GM20431 (cell line): ENCODE data around the gene FXYD3.

Source experiments
- in situ Hi-C: fragments of 300-500 bp; cut with MseI, MboI; formaldehyde crosslinking; loops from one replicate; pipeline ENCODE4 v1.15.0; 2020; ENCODE audit warnings: low sequenced_read_pairs; ENCODE audit not compliant: unreplicated experiment

FXYD3 gene

GRCh38 chr19:35115177-35115951 lies at the start of gene FXYD3:
Gene FXYD3 (plus strand): TSS chr19:35115823. CDS start chr19:35119377, 3,554 bp downstream.
- in situ Hi-C loops, result no loop called here

DNA sequence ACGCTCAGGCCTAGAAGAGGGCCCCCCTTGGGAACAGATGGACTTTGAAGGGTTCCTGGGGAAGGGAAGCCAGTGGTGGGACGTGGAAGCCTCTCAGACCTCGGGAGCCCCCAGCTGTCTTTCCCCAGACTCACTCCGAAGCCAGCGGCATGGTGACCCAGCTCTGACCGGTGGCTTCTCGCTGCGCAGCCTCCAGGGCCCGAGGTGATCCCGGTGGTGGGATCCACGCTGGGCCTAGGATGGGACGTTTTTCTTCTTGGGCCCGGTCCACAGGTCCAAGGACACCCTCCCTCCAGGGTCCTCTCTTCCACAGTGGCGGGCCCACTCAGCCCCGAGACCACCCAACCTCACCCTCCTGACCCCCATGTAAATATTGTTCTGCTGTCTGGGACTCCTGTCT lies 49.5 kb upstream of the FXYD3 start:
- in situ Hi-C loops, result no loop called here

DNA sequence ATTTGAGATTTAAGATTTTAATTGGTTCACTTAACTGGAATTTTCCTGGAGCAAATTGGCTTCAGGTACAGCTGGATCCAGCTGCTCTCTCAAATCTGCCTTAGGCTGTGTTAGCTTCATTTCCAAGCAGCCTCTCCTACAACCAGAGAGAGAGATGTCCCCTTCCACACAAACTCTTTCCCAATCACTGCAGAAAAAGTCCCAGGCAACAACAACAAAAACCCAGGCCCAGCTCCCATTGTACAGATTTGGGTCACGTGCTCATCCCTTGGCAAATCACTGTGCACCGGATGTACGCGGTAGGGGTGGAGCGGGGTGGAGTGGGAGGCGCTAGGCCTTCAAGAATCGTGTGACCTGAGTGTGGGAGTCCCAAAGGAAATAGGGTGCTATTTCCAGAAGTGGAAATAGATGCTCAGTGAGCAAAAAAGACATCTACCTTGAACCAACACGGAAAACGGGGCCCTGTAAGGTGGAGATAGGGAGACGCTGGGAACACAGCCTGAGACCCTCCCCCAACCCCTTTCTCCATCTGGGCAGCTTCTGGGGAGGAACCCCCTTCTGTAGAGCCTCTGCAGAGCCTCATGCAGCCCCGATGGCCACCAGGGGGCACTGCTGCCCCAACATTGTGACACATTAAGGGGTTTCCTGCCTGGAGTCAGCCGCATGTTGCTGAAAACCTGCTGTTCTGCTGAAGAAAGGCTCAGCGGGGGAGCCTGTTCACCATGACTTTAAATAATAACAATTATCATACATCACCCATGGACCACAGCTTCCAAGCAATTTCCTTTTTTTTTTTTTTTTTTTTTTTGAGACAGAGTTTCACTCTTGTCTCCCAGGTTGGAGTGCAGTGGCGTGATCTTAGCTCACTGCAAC lies 48.7 kb upstream of the FXYD3 start:
- in situ Hi-C loops, result no loop called here

- in situ Hi-C loops, result no loop called here
Observed at GRCh38 chr19:35068941-35069634, 46.5 kb upstream of the FXYD3 start.

DNA sequence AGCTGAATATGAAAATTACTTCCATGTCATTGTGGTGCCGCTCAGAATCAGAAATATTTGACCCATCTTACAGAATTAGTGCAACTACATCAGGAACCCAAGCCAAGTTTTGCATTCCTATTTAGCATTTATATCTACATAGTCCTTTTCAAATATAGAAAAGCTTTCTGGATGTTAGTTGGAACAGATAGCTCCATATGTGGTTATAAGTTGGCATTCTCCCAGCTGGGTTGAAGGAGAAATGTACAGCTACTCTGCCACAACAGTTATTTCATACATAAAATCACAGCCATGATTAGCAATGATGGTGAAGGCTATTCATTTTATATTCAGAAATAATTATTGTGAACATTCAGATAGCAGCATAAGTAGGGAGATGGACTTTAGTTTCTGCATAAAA lies 45.9 kb upstream of the FXYD3 start:
- in situ Hi-C loops, result no loop called here

DNA sequence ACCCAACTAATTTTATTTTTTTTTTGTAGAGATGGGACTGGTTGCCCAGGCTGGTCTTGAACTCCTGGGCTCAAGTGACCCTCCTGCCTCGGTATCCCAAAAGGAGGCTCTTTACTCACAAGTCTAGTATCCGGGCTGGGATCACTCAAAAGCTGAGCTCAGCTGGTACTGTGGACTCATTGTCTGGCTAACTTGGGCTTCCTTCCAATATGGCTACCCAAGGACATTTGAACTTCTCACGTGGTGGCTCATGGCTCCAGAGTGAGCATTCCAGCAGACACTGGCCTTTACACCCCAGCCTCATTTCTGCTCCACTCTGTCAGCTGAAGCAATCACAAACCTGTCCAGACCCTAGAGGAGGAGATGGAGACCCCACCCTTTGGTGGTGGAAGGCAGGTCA lies 45.2 kb upstream of the FXYD3 start:
- in situ Hi-C loops, result no loop called here

DNA sequence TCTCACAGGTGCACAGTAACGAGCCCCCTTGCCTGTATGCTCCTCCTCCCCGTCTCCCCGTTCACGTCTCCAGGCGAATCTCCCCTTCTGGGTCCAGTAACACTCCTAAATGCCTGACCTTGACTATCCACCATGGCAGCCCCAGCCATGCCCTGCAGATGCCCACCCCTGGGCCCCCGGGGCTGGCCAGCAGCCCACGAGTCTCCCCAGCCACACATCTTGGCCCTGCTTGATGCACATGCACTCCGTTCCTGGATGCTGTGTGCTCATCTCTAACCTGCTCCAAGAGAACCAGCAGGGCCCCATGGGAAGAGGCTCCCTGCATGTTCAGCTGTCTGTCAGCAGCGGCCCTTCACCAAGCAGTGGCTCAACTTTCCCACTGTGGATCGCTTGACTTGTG lies 42.1 kb upstream of the FXYD3 start:
- in situ Hi-C loops, result no loop called here

DNA sequence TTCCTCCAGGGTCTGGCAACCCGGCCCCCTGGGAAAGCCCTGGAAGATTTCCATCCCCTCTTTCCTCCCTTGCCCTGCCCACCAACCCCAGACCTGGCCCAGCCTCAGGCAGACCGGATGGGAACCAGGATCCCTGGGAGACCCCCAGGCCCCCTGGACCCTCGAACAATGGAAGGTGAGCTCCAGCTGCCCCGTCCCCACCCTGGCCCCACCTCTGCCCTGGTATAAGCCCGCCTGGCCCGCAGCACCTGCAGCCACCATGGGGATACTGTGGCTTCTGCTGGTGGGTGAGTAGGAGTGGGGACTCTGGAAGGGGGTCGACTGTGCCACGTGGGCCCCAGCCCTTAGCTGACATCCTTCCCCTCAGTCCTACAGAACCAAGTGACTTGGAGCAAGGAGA lies 41.7 kb upstream of the FXYD3 start:
- in situ Hi-C loops, result no loop called here

DNA sequence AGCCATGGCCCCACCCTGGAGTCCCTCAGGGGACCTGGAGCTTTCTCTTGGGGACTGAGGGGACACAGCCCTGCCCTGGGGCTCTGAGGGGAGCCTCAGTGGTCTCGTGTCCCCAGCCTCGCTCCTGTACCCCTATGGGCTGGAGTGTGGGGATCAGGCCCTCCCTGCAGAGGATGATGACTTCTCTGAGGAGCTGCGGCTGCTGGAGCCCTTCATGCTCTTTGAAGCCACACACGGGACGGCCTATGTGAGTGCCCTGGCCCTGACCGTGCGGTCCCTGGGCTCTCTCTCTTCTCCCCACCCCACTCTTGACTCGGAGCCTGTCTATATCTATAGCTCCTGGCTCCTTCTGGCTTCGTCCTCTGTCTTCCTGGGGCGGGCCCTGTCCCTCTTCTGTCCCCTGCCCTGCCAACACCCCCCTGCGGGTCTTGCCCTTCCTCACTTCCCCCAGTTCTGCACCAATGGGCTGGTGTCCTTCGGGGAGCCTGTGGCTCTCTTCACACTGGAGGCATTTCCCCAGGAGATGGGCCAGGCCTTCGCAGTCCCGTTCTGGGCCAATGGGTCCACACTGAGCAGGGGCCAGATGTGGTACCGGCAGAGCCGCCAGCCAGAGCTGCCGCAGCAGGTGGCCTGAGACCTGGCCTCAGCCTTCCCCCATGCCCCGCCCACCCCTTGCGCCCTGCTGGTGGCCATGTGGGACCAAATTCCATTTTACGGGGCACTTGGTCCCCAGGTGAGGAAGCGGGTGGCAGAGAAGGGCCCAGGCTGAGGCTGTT lies 41.0 kb upstream of the FXYD3 start:
- in situ Hi-C loops, result no loop called here

DNA sequence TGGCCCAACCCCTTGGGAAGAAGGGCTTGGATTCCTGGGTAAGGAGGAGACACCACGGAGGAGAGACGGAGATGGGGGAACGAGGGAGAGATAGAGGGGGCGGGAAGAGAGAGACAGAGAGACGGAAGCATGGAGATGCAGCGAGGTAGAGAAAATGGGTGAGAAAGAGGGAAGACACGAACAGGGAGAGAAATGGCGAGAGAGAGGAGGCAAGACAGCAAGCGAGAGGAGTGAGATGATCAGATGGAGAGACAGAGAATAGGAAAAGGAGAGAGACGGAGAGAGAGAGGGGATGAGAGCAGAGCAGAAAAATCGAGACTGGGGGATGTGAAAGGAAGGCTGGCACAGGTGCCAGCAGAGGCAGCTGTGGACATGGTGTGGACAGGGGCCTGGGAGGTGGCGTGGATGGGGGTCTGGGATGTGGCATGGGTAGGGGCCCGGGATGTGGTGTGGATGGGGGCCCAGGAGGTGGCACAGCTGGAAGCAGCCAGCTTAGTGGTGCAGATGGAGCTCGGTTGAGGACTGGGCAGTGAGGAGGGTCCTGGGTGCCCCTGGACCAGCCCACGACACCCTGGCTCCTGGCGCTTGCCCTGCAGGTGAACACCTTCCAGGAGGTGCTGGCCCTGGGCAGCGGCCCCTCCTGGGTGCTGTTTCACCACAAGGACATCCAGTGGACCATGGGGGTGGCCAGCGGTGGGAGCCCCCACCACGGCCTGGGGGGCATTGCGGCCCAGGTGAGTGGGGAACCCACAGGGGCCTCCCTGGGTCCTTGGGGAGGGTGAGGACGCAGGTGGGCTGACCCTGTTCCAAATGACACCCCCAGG lies 40.2 kb upstream of the FXYD3 start:
- in situ Hi-C loops, result no loop called here

DNA sequence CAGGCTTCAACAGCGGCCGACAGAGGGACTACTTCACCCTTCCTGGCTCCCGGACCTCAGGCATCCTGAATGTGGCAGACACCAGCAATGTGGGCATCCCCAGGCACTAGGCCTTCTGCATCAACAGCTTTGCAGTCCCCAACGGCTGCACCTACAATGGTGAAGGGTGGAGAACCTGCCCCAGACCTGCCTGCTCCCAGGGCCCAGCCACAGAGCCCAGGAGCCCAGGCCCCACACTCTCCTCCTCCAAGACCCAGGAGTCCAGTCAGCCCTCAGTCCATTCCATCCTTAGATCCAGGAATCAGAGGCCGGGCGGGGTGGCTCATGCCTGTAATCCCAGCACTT lies 39.6 kb upstream of the FXYD3 start:
- in situ Hi-C loops, result no loop called here

DNA sequence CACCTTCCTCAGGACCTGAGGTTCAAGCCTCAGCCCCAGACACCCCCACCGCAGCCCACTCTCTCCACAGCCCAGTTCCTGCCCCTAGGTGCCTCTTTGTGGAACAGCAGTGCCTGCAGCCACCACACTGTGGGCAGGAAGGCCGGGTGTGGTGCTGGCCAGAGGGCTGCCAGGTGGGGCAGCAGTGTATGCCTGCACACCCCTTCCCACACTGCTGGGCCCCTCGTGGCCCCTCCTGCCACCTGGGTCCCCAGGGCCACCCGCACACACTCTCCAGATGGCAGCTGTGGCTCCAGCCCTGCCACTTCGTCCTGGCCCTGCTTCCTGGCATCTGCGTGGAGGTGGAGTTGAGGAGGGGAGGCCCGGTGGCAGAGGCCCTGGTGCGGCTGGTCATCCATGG lies 39.0 kb upstream of the FXYD3 start:
- in situ Hi-C loops, result no loop called here

- in situ Hi-C loops, result no loop called here
Observed at GRCh38 chr19:35077411-35078223, 38.0 kb upstream of the FXYD3 start.

- in situ Hi-C loops, result no loop called here
Observed at GRCh38 chr19:35079826-35080225, 35.8 kb upstream of the FXYD3 start.

GRCh38 chr19:35080613-35081170 lies 34.9 kb upstream of the FXYD3 start:
- in situ Hi-C loops, result no loop called here

DNA sequence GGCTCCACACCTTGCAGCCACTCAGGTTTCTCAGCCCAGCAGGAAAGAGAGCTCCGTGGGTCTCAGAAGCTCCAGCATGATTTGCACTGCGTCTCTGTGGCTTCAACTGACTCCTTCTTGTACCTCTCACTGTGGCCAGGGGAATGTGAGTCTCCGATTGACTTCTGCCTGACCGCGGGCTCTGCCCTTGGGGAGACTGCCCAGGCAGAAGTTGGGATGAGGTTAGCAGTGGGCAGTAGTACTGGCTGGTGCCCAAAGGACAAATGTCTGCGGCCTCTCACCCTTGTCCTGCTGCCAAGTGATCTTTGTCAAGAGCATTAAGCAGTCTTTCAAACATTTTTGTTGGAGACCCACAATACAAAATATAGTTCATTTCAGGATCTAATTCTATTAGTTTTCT lies 34.4 kb upstream of the FXYD3 start:
- in situ Hi-C loops, result no loop called here

- in situ Hi-C loops, result no loop called here
Observed at GRCh38 chr19:35083691-35084508, 31.7 kb upstream of the FXYD3 start.

- in situ Hi-C loops, result no loop called here
Observed at GRCh38 chr19:35084509-35084762, 31.2 kb upstream of the FXYD3 start.
